22Rv1 (cell line): ENCODE data around the gene HSBP1L1.

Experiments used
- ZFX ChIP-seq: fragments of 450-650 bp; IDR thresholded peaks from 2 replicates; pipeline ENCODE4 v1.6.1; 2017; ENCODE audit warnings: antibody characterized with exemption, borderline replicate concordance
- TF ChIP-seq, protein P1 (sequence below): fragments of 450-650 bp; IDR thresholded peaks from 2 replicates; pipeline ENCODE4 v1.5.1; 2017; ENCODE audit warnings: mild to moderate bottlenecking

DNA sequence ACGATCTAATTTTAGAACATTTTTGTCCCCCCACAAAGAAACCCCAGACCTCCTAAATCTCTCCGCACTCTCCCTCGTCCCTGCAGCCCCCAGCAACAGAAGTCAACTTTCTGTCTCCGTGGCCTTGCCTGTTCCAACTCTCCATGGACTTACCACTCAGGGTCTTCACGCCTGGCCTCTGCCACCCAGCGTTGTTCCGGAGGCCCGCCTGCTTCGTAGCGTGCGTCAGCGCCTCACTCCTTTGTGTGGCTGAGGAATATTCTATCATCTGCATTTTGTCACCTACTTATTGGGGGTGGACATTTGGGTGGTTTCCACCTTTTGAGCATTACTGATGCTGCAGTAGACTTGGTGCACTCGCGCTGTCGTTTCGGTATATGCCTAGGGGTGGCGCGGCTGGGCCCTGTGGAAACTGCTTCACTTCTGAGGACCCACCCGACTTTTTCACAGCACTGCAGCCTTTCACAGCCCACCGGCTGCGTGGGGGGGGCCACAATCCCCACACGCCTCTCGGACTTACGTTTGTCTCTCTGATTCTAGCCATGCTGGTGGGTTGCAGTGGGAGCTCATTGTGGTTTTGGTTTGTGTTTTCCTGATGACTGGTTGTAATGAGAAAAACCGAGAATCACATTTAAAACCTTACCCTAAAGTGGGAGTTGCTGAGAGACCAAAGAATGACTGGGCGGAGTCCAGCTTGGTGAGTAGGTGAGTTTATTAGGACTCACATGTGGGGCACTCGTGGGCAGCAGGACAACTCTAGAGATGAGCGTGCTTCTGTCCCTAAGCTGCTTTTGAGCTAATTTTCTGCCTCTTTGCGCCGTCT lies 1.4 kb upstream of the HSBP1L1 start:
- TF ChIP-seq, protein P1, sequence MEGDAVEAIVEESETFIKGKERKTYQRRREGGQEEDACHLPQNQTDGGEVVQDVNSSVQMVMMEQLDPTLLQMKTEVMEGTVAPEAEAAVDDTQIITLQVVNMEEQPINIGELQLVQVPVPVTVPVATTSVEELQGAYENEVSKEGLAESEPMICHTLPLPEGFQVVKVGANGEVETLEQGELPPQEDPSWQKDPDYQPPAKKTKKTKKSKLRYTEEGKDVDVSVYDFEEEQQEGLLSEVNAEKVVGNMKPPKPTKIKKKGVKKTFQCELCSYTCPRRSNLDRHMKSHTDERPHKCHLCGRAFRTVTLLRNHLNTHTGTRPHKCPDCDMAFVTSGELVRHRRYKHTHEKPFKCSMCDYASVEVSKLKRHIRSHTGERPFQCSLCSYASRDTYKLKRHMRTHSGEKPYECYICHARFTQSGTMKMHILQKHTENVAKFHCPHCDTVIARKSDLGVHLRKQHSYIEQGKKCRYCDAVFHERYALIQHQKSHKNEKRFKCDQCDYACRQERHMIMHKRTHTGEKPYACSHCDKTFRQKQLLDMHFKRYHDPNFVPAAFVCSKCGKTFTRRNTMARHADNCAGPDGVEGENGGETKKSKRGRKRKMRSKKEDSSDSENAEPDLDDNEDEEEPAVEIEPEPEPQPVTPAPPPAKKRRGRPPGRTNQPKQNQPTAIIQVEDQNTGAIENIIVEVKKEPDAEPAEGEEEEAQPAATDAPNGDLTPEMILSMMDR, result no peak
- TF ChIP-seq ZFX, result no peak
